ENCODE data around the gene MICU1.
"Not testable (repeated sequence)": the region's sequence is repeated elsewhere in the genome, so short reads cannot be mapped to it uniquely, and the experiment has no call there.

MICU1 gene

DNA sequence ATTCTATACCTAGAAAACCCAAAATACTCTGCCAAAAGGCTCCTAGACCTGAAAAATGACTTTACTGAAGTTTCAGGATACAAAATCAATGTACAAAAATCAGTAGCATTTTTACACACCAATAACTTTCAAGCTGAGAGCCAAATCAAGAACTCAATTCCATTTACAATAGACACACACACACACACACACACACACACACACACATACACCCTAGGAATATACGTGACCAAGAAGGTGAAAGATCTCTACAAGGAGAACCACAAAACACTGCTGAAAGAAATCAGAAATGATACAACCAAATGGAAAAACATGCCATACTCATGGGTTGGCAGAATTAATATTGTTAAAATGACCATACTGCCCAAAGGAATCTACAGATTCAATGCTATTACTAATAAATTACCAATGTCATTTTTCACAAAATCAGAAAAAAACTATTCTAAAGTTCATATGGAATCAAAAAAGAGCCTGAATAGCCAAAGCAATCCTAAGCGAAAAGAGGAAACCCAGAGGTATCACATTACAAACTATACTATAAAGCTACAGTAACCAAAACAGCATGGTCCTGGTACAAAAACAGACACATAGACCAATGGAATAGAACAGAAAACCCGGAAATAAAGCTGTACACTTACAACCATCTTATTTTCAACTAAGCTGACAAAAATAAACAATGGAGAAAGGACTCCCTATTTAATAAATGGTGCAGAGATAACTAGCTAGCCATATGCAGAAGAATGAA lies 122.0 kb downstream of the MICU1 start:
- no peak for DNase-seq (ENCODE audit: low read depth in 2 of 2)

DNA sequence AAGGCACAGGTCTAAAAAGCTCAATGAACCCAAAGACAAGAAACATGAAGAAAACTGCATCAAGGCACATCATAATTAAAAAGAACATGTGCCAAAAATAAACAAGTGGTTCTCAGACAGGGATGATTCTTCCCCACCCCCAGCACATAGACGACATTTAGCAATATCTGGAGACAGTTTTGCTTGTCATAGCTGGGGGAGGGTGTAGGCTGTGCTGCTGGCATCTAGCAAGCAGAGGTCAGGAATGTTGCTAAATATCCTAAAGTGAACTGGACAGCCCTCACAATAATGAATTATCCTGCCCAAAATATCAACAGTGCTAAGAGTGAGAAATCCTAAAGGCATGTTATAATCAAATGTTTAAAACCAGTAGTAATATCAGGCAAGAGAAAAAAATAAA lies 122.6 kb downstream of the MICU1 start:
- no peak for DNase-seq (ENCODE audit: low read depth in 2 of 2)

- DNase-seq (ENCODE audit: low read depth in 2 of 2), result no peak
Measured at GRCh38 chr10:72502581-72502980, 123.3 kb downstream of the MICU1 start.

DNA sequence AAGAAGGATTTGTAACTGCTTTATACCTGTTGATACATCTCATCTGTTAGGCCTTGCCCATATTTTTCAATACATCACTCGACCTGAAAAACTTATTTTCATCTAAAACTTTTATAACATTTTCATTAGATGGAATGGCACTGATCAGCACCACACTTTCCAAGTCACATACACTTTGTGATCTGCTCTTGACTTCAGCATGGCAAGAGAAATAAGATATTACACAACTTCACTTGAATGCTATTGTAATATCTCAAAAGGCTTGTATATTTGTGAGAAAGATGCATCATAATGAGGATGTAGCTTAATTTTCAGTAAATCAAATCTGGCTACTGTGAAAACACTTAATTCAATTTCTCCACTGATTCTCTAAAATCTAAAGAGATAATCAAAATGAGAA lies 126.2 kb downstream of the MICU1 start:
- no peak for DNase-seq (ENCODE audit: low read depth in 2 of 2)

GRCh38 chr10:72490951-72491350 lies 134.9 kb downstream of the MICU1 start:
- DNase-seq (ENCODE audit: low read depth in 2 of 2), result no peak

DNA sequence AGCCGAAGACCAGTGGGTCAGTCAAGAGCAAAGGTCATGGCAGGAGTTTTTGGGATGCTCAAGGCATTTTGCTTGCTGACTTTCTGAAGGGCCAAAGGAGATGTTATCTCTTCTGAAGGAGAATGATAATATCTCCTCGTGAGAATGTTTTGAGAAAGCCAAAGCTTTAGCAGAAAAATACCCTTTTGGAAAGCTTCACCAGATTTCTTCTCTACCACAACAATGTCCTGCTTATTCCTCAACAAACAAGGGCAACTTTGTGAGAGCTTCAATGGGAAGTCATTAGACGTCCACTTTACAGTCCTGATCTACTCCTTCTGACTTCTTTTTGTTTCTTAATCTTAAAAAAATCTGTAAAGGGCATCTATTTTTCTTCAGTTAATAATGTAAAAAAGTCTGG lies 138.4 kb downstream of the MICU1 start:
- no peak for DNase-seq (ENCODE audit: low read depth in 2 of 2)

DNA sequence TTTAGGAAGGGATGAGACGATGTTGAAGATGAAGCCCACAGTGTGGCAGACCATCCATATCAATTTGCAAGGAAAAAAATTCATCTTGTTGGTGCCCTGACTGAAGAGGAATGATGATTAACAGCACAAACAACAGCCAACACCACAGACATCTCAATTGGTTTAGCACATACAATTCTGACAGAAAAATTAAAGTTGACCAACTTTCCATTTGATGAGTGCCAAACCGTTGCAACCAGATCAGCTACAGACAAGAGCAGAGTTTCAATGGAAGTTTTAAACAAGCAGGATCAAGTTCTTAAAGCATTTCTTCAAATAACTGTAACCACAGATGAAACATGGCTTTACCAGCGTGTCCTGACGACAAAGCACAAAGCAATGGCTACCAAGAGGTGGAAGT lies 138.8 kb downstream of the MICU1 start:
- DNase-seq (ENCODE audit: low read depth in 2 of 2), result no peak

DNA sequence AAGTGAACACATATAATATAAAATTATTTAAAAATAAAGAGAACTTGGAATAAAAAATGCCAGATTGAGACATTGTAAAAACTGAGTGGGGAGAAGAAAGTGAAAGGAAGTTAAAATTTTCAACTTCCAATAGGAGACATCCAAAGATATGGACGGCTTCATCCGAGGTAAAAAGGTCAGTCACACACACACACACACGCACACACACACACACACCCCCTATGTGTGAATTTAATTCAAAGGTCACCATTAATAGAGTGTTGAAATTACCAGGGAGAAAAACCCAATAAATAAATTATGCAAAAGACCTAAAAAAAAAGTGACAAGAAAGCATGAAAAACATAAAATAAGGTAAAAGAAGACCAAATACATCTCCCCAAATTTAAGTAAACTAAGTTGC lies 140.2 kb downstream of the MICU1 start:
- no peak for DNase-seq (ENCODE audit: low read depth in 2 of 2)

- no peak for DNase-seq (ENCODE audit: low read depth in 2 of 2)
Measured at GRCh38 chr10:72484521-72484920, 141.4 kb downstream of the MICU1 start.

DNA sequence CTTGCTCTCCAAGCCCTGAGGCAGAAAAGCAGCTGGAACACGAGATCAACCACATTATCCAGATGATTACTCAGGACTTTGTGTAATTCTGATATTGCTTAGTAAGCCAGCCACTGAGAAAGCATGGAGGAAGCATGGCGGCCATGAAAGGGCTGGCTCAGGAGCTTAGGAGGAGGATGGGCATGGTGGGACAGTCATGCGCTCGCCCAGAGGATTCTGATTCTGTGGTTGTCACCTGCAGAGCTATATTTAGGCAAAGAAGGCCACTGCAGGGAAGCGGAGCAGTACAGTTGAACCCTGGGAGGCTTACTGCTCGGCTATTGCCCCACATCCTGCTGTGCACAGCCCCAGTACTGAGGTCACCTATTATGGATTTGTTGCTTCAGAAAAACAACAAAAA lies 142.4 kb downstream of the MICU1 start:
- no peak for DNase-seq (ENCODE audit: low read depth in 2 of 2)

GRCh38 chr10:72480861-72481260 lies 145.0 kb downstream of the MICU1 start:
- no peak for DNase-seq (ENCODE audit: low read depth in 2 of 2)

- DNase-seq (ENCODE audit: low read depth in 2 of 2), result no peak
Measured at GRCh38 chr10:72477463-72477862, 148.4 kb downstream of the MICU1 start.

DNA sequence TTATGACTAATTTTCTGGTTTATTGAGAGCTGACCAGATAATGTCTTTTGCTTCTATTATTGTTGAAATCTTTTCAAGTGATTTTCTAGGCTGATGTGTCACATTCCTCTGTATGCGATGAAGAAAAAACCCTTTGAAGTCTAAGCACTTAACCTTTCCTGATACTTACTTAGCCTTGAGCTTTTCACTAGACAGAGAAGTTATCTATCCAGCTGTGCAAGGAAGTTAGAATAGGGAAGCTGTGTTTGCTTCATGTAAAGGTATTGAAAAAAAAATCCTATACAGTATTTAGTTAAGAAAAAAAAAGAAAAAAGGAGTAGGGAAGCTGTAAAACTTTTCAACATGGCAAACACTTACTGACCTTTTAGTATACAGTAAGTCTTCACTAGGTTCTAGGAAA lies 153.6 kb downstream of the MICU1 start:
- DNase-seq (ENCODE audit: low read depth in 2 of 2), result no peak

DNA sequence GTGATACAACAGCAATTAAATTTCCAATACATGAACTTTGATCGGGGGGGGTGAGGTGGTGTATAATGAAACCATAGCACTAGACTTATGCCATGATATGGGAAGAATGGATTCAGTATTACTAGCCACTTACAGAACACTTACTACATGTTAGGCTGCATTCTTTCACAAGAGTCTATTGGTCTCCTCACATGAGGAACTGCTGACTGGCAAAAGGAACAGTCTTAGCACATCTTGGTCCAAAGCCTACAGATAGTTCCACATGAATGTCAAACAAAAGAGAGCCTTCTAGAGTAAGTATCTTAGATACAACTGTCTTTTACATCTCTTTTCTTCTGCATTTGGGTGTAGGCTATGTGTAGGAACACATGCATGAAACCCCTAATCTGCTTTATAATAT lies 155.2 kb downstream of the MICU1 start:
- DNase-seq (ENCODE audit: low read depth in 2 of 2), result no peak

DNA sequence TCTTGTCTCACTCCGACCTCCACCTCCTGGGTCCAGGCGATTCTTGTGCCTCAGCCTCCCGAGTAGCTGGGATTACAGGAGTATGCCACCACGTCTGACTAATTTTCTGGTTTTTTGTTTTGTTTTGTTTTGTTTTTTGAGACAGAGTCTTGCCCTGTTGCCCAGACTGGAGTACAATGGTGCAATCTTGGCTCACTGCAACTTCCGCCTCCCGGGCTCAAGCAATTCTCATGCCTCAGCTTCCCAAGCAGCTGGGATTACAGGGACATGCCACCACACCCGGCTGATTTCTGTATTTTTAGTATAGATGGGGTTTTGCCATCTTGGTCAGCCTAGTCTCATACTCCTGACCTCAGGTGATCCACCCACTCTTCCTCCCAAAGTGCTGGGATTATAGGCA lies 158.8 kb downstream of the MICU1 start:
- DNase-seq (ENCODE audit: low read depth in 2 of 2), result not testable (repeated sequence)

GRCh38 chr10:72466018-72466417 lies 159.9 kb downstream of the MICU1 start:
- DNase-seq (ENCODE audit: low read depth in 2 of 2), result no peak

DNA sequence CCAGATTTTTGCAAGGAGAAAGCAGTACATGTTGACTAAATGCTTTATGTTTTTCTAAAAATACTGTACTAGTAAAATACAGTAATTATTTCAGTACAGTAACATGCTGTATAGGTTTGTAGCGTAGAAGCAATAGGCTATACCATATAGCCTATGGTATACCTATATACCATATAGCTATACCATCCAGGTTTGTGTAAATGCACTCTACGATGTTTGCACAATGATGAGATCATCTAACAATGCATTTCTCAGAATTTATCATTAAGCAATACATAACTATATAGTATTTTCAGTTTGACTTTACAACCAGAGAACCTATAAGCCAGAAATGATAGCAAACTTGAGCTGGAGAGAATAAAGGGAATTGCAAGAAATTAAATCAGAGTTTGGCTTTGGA lies 161.4 kb downstream of the MICU1 start:
- no peak for DNase-seq (ENCODE audit: low read depth in 2 of 2)

- DNase-seq (ENCODE audit: low read depth in 2 of 2), result no peak
Measured at GRCh38 chr10:72462261-72462660, 163.6 kb downstream of the MICU1 start.

- DNase-seq (ENCODE audit: low read depth in 2 of 2), result no peak
Measured at GRCh38 chr10:72461085-72461484, 164.8 kb downstream of the MICU1 start.

- no peak for DNase-seq (ENCODE audit: low read depth in 2 of 2)
Measured at GRCh38 chr10:72460284-72460876, 165.5 kb downstream of the MICU1 start.

GRCh38 chr10:72459301-72459700 lies 166.6 kb downstream of the MICU1 start:
- no peak for DNase-seq (ENCODE audit: low read depth in 2 of 2)

DNA sequence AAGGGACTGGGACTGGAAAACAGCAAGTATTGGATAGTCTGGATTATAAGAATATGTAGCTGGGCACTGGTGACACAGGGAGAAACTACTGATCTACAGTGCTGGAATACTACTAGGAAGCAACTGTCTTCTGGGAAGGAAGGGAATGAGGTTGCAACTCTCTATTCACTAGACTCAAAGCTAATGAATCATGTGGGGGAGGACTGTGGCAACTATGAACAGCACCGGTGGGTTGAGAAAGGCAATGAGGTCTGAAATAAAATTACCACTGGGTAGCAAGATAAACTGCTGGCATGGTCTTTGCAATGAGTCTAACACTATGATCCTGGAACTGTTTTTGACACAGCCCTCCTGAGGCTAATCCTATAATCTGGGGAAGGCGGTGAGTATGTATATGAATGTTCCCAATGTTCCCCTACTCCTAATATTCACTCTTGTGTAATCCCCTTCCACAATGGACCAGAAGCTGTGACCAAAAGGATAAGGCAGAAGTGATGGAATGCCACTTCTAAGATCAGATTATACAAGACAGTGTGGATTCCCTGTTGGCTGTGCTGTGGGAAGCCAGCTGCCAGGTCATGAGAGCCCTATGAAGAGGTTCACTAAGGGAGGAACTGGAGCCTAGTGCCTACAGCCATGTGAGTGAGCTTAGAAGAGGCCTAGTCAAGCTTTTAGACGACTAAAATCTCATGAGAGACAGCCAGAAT lies 169.8 kb downstream of the MICU1 start:
- no peak for DNase-seq (ENCODE audit: low read depth in 2 of 2)

- no peak for DNase-seq (ENCODE audit: low read depth in 2 of 2)
Measured at GRCh38 chr10:72449941-72450441, 175.9 kb downstream of the MICU1 start.
